HUES64 (cell line): Measurements from ENCODE around the gene RFC4. TPM values are rescaled to one million over a fixed set of nuclear protein-coding genes. Genes with fewer than 3 reads are reported as not detected.
"Not testable (repeated sequence)": the region's sequence is repeated elsewhere in the genome, so short reads cannot be mapped to it uniquely, and the experiment has no call there.

ENCODE experiments used
- H3K27ac ChIP-seq: 2 replicates; pipeline ENCODE4 v1.7.0; 2013; ENCODE audit warnings: low read depth, low read length, inconsistent platforms
- H3K27me3 ChIP-seq: 2 replicates; pipeline ENCODE4 v1.6.1; 2013; ENCODE audit warnings: mild to moderate bottlenecking, low read length; ENCODE audit not compliant: insufficient read depth
- H3K36me3 ChIP-seq: 2 replicates; pipeline ENCODE4 v1.6.1; 2013; ENCODE audit warnings: mild to moderate bottlenecking, low read length; ENCODE audit not compliant: insufficient read depth
- H3K4me1 ChIP-seq: 2 replicates; pipeline ENCODE4 v1.6.1; 2013; ENCODE audit warnings: mild to moderate bottlenecking, low read length, moderate library complexity; ENCODE audit not compliant: insufficient read depth
- H3K4me3 ChIP-seq: 2 replicates; pipeline ENCODE4 v1.5.1; 2013; ENCODE audit warnings: mild to moderate bottlenecking, low read length, moderate library complexity
- H3K9ac ChIP-seq: 2 replicates; pipeline ENCODE4 v1.6.1; 2013; ENCODE audit warnings: mild to moderate bottlenecking, low read depth, low read length
- H3K9me3 ChIP-seq: 2 replicates; pipeline ENCODE4 v1.6.1; 2013; ENCODE audit warnings: low read depth, low read length; ENCODE audit not compliant: insufficient read depth
- WGBS: fragments of 150-250, 120-280 bp; methylation state at CpG from one replicate; pipeline ENCODE4 v1.1.7; 2013; ENCODE audit warnings: missing lambda C conversion rate; 5-methylcytosine and 5-hydroxymethylcytosine counted together
- polyA plus RNA-seq, 2 experiments: library from polyadenylated mRNA; stranded (reverse); fragments of 50-300 nt; gene quantifications; one replicate each; pipeline ENCODE4 v1.2.3, GENCODE V29; 2013

RFC4 gene
- polyA plus RNA-seq (2013, experiment 1 of 2) = 113 TPM
- polyA plus RNA-seq (2013, experiment 2 of 2) = 112 TPM

GRCh38 chr3:186806089-186807055 lies at the start of gene RFC4:
Gene RFC4, minus strand, starts transcription at chr3:186806482. Its CDS starts 1,769 bp downstream, at chr3:186804713.
- no peaks in the 10 kb centered on the region for H3K9me3 ChIP-seq
- no peaks in the 10 kb centered on the region for H3K27me3 ChIP-seq
- H3K9ac ChIP-seq = peak within 1 kb of the TSS; percentile 98
- peak within 1 kb of the TSS; percentile 92 for H3K4me3 ChIP-seq
- H3K27ac ChIP-seq = peak within 1 kb of the TSS; percentile 91
- H3K36me3 ChIP-seq = peaks cover 39% of the 10 kb centered on the region
- H3K4me1 ChIP-seq = peaks cover 12% of the 10 kb centered on the region
- WGBS = 1% methylated on average over 70 of the region's 70 CpGs

- H3K27me3 ChIP-seq = no peaks in the 10 kb centered on the region; the same call in 1 of the 2 replicates
- H3K9ac ChIP-seq = no peak overlapping the region
- no peak overlapping the region for H3K4me3 ChIP-seq
- no peak overlapping the region for H3K27ac ChIP-seq
- no peaks in the 10 kb centered on the region for H3K4me1 ChIP-seq
- no peaks in the 10 kb centered on the region for H3K9me3 ChIP-seq
- WGBS = 0% methylated on average over 1 of the region's 1 CpG
- H3K36me3 ChIP-seq = no peaks in the 10 kb centered on the region
Measured at GRCh38 chr3:186854954-186855353, 48.7 kb upstream of the RFC4 start.

- no peaks in the 10 kb centered on the region; the same call in 1 of the 2 replicates for H3K27me3 ChIP-seq
- H3K4me3 ChIP-seq = no peak overlapping the region
- H3K27ac ChIP-seq = no peak overlapping the region
- H3K4me1 ChIP-seq = no peaks in the 10 kb centered on the region
- H3K9me3 ChIP-seq = no peaks in the 10 kb centered on the region
- WGBS = 96% methylated on average over 8 of the region's 8 CpGs
- no peaks in the 10 kb centered on the region for H3K36me3 ChIP-seq
- H3K9ac ChIP-seq = no peak overlapping the region
Measured at GRCh38 chr3:186854146-186854545, 47.9 kb upstream of the RFC4 start.

- no peak overlapping the region for H3K27ac ChIP-seq
- H3K9me3 ChIP-seq = no peaks in the 10 kb centered on the region
- no peaks in the 10 kb centered on the region for H3K4me1 ChIP-seq
- no peak overlapping the region for H3K9ac ChIP-seq
- H3K27me3 ChIP-seq = no peaks in the 10 kb centered on the region; the same call in 1 of the 2 replicates
- no peaks in the 10 kb centered on the region for H3K36me3 ChIP-seq
- 94% methylated on average over 6 of the region's 6 CpGs for WGBS
- H3K4me3 ChIP-seq = no peak overlapping the region
Measured at GRCh38 chr3:186852994-186853393, 46.7 kb upstream of the RFC4 start.

GRCh38 chr3:186851835-186852234 lies 45.6 kb upstream of the RFC4 start:
- not testable (repeated sequence) for H3K4me1 ChIP-seq, H3K9ac ChIP-seq, H3K4me3 ChIP-seq, H3K27me3 ChIP-seq, H3K9me3 ChIP-seq, H3K36me3 ChIP-seq, H3K27ac ChIP-seq
- 100% methylated on average over 3 of the region's 3 CpGs for WGBS

- Histone ChIP-seq H3K9me3 (no peaks in the 10 kb centered on the region), H3K27ac (no peak overlapping the region), H3K9ac (no peak overlapping the region), H3K36me3 (no peaks in the 10 kb centered on the region), H3K4me3 (no peak overlapping the region), H3K27me3 (no peaks in the 10 kb centered on the region; the same call in 1 of the 2 replicates), H3K4me1 (no peaks in the 10 kb centered on the region)
- 0% methylated on average over 1 of the region's 1 CpG for WGBS
Measured at GRCh38 chr3:186849374-186849975, 43.2 kb upstream of the RFC4 start.

- Histone ChIP-seq H3K4me1 (no peaks in the 10 kb centered on the region), H3K9me3 (no peaks in the 10 kb centered on the region), H3K27me3 (no peaks in the 10 kb centered on the region; the same call in 1 of the 2 replicates), H3K27ac (no peak overlapping the region), H3K4me3 (no peak overlapping the region), H3K36me3 (no peaks in the 10 kb centered on the region), H3K9ac (no peak overlapping the region)
- WGBS = 87% methylated on average over 2 of the region's 2 CpGs
Measured at GRCh38 chr3:186847437-186847836, 41.2 kb upstream of the RFC4 start.

- Histone ChIP-seq H3K27ac (no peak overlapping the region), H3K36me3 (no peaks in the 10 kb centered on the region), H3K9me3 (no peaks in the 10 kb centered on the region), H3K27me3 (no peaks in the 10 kb centered on the region), H3K4me1 (no peaks in the 10 kb centered on the region), H3K9ac (no peak overlapping the region), H3K4me3 (no peak overlapping the region)
- 95% methylated on average over 9 of the region's 10 CpGs for WGBS
Measured at GRCh38 chr3:186845756-186846155, 39.5 kb upstream of the RFC4 start.

GRCh38 chr3:186844908-186845307 lies 38.6 kb upstream of the RFC4 start:
- H3K9me3 ChIP-seq = no peaks in the 10 kb centered on the region
- no peaks in the 10 kb centered on the region for H3K36me3 ChIP-seq
- H3K27ac ChIP-seq = no peak overlapping the region
- 92% methylated on average over 11 of the region's 11 CpGs for WGBS
- H3K4me3 ChIP-seq = no peak overlapping the region
- H3K9ac ChIP-seq = no peak overlapping the region
- no peaks in the 10 kb centered on the region for H3K4me1 ChIP-seq
- H3K27me3 ChIP-seq = no peaks in the 10 kb centered on the region

- Histone ChIP-seq H3K27ac (no peak overlapping the region), H3K27me3 (no peaks in the 10 kb centered on the region), H3K4me3 (no peak overlapping the region), H3K36me3 (no peaks in the 10 kb centered on the region), H3K4me1 (no peaks in the 10 kb centered on the region), H3K9me3 (no peaks in the 10 kb centered on the region), H3K9ac (no peak overlapping the region)
- 92% methylated on average over 3 of the region's 3 CpGs for WGBS
Measured at GRCh38 chr3:186843039-186843432, 36.8 kb upstream of the RFC4 start.

- H3K4me1 ChIP-seq = no peaks in the 10 kb centered on the region
- 91% methylated on average over 7 of the region's 7 CpGs for WGBS
- no peaks in the 10 kb centered on the region for H3K9me3 ChIP-seq
- no peak within 1 kb of the TSS for H3K9ac ChIP-seq
- H3K36me3 ChIP-seq = no peaks in the 10 kb centered on the region
- H3K27me3 ChIP-seq = no peaks in the 10 kb centered on the region
- H3K27ac ChIP-seq = no peak within 1 kb of the TSS
- no peak within 1 kb of the TSS for H3K4me3 ChIP-seq
Measured at GRCh38 chr3:186842426-186843038, 36.2 kb upstream of the RFC4 start, which contains the start of gene ADIPOQ. Gene ADIPOQ, plus strand, starts transcription at chr3:186842710. Its CDS starts 10,349 bp downstream, at chr3:186853059.
